HG02759 (cell line): ENCODE measurements around the gene POLN.
"Not testable (repeated sequence)": the region's sequence is repeated elsewhere in the genome, so short reads cannot be mapped to it uniquely, and the experiment has no call there.

ENCODE experiments used
- ATAC-seq: cut with Tn5 transposase; IDR thresholded peaks from one replicate; pipeline ENCODE4 v1.9.1; 2021; ENCODE audit warnings: mild to moderate bottlenecking, moderate library complexity; ENCODE audit not compliant: unreplicated experiment

Gene POLN

DNA sequence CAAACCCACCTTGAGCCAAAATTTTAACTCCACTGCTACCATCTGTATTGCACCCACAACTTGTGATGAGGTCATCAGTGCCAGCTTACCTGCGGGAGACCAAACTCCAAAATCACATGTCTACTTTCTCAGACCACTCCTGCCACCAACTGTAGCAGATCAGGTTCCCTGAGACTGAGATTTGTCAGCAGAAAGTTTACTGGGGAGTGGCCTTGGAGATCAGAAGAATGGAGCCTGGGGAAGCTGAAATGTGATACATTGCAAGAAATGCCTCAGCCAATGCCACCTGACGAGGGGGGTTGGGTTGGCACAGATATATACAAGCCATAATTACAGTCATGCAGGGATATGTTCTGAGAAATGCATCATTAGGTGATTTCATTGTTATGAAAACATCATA, 19.1 kb downstream of the POLN start:
- ATAC-seq, result no peak

DNA sequence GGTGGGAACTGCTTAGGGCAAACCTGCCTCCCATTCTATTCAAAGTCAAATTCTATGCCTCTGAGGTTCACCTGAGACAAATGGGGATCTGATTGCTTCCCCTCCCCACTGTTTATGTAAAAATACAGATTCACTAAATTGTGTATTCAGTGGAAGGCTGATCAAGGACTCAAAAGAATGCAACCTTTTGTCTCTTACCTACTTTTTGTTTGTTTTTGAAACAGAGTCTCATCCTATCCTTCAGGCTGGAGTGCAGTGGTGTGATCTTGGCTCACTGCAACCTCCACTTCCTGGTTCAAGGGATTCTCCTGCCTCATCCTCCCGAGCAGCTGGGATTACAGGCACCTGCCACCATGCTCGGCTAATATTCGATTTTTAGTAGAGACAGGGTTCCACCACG, 20.5 kb downstream of the POLN start:
- not testable (repeated sequence) for ATAC-seq

- peak; percentile 59 for ATAC-seq
Observed at GRCh38 chr4:2220016-2220630, 21.8 kb downstream of the POLN start.

GRCh38 chr4:2219233-2219760, 22.6 kb downstream of the POLN start:
- no peak for ATAC-seq

- no peak for ATAC-seq
Observed at GRCh38 chr4:2218436-2218835, 23.5 kb downstream of the POLN start.

DNA sequence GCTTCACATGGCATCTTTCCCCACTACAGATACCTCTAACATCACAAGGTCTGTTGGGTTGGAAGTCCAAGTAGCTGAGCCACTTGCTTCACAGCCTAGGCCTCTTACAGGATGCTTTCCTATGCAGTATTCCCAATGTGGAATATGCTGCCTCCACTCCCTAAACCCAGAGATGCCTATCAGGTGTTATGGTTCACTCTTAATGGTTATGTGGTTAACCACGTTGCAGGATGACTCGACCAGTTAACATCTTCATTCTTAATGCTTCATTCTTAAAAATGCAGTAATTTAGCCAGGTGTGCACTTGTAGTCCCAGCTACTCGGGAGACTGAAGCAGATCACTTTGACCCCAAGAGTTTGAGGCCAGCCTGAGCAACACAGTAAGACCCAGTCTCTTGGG, 24.2 kb downstream of the POLN start:
- no peak for ATAC-seq

GRCh38 chr4:2212831-2213230, 29.1 kb downstream of the POLN start:
- no peak for ATAC-seq

DNA sequence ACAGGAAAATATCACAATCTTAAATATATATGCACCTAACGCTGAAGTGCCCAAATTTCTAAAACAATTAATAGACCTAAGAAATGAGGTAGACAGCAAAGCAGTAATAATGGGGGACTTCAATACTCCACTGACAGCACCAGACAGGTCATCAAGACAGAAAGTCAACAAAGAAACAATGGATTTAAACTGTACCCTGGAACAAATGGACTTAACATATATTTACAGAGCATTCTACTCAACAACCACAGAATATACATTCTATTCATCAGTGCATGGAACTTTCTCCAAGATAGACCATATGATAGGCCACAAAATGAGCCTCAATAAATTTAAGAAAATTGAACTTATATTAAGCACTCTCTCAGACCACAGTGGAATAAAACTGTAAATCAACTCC, 39.1 kb downstream of the POLN start:
- ATAC-seq, result not testable (repeated sequence)

DNA sequence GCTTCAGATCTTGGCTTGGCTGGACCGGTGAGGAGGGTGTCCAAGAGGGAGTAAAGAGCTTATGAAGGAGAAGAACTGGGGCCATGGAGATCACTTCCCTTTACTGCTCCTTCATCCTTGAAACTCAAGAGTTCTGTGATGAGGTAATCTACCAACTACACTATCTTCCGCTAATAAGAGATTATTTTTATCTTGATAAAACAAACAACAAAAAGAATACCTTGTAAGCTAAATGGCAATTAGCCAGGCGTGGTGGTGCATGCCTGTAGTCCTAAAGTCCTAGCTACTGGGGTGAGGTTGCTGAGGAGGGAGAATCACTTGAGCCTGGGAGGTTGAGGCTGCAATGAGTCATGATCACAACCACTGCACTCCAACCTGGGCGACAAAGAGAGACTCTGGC, 47.4 kb downstream of the POLN start:
- ATAC-seq, result no peak

- no peak for ATAC-seq
Observed at GRCh38 chr4:2193326-2193725, 48.6 kb downstream of the POLN start.

- no peak for ATAC-seq
Observed at GRCh38 chr4:2186865-2187172, 55.1 kb downstream of the POLN start.

DNA sequence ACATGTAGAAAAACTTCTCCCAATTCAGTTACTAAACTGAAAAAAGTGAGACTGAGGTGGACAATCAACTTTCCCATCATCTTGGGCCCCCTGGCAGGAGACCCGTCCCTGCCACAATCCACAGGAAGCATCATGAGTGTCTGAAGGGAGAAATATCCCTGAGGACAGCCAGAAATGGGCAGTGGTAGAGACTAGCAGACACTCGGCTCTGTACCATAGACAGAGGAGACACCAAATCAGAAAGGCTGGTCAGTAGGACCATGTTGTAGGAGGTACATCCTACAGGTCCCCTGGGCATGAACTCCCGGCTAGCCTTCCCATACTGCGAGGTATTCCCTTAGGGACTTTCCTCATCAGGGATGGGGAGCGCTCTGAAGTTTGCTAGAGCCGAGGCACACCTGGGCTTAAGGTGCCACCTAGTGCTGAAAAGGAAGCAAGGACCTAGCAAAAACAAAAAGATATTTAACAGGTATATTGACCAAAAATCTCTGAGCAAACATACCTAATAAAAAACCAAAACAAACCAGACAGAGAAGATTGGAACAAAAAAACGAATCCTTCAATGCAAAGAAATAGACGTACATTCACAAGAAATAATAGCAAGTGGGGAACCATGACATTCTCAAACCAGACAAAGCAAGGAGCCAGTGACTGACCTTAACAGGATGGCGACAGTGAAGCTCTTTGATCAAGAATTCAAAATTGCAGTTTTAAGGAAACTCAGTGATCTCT, 55.6 kb downstream of the POLN start:
- ATAC-seq, result no peak

DNA sequence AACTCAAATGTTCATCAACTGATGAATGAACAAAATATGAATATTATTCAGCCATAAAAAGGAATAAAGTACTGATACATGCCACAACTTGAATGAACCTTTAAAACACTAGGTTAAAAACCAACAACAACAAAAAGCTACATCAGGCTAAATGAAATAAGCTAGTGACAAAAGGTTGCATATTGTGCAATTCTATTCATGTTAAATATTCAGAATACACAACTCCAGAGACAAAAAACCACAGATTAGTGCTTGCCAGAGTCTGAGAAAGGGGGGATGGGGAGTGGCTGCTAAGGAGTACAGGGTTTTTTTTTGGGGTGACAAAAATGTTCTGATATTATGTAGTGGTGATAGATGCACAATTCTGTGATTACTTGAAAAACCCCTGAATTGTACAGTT, 58.5 kb downstream of the POLN start:
- ATAC-seq, result no peak

DNA sequence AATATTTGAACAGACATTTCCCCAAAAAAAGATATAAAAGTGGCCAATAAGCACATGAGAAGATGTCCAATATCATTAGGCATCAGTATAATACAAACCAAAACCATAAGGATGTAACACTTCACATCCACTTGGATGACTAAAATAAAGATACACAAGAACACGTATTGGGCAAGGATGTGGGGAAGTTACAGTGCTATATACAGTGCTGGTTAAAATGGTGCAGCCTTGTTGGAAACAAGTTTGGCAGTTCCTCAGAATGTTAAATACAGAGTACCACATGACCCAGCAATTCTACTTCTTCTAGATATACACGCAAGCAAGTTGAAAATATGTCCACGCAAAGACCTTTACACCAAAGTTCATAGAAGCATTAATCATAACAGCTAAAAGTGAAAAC, 58.9 kb downstream of the POLN start:
- no peak for ATAC-seq

DNA sequence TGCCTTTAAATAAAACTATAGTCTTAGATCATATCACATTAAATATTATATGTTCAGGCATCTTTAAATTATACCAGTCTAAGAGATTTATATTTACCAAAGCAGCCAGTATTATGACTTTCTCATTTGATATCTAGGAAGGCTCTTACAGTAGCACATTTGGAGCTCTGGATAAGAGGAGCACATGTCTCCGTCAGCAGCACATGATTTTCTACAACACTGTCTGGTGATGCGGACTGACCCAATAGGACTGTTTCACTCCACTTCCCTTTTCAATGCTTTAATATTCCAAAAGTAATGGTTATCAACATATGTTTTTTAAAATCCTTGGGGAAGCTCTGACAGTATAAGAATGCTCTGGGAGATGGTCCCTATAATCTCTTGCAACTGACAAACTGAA, 61.5 kb downstream of the POLN start:
- no peak for ATAC-seq

DNA sequence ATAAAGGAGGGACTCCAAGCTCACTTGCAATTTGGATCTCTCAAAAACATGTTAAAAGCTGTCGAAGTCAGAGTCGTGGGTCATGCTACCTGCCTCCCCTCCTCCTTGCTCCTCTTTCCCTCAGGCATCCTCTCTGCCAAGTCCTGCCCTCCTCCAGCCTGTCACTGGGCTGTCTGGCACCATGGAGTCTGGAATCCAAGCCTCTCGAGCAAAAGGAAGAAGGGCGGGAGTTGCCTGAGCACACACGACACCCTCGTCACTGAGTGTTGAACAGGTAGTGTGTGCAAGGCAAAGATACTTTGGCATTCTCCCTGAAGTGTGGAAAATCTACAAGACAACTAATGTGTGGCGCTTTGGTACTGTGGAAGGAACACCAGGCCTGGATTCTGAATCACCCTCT, 62.2 kb downstream of the POLN start:
- ATAC-seq, result no peak

DNA sequence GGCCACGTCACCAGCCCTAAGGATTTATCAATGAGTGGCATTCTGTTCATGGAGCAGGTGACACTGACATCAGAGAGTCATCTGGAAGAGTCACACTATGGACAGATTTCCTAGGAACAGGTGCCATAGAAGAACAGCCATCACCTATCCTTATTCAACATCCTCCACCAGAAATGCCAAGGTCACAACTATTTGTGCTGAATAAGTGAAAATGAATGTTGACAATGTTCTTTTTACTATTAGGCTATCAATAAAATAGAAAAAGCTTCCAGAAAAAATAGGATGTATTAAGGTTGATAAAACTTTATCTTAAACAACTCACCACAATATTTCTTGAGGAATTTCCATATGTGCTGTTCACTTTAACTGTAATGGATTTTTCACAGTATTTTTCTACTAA, 62.9 kb downstream of the POLN start:
- ATAC-seq, result no peak

- no peak for ATAC-seq
Observed at GRCh38 chr4:2177443-2178093, 64.4 kb downstream of the POLN start.

- ATAC-seq, result no peak
Observed at GRCh38 chr4:2175990-2176698, 65.8 kb downstream of the POLN start.

DNA sequence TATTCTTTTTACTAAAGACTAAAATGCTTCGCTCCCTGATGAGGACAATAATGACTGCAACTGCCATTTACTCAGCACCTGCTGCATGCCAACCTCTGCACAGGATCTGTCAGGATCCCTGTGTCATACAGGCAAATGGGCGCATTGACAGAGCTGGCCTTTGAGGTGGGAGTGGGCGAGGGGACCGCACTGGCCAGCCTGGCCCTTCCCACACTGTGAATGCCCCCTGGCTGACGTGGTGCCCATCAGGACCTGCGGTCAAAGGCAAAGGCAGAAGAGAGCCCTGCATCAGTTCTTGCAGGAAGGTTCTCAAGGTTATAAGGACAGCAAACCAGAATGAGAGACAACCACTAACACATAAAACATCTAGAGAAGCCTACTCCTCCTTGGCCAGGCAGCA, 67.9 kb downstream of the POLN start:
- ATAC-seq, result no peak

- no peak for ATAC-seq
Observed at GRCh38 chr4:2172627-2173231, 69.2 kb downstream of the POLN start.
